ENCODE results near the gene KBTBD7.

GRCh38 chr13:41144576-41144975 lies 49.8 kb downstream of the KBTBD7 start:
- TF ChIP-seq, protein P1, sequence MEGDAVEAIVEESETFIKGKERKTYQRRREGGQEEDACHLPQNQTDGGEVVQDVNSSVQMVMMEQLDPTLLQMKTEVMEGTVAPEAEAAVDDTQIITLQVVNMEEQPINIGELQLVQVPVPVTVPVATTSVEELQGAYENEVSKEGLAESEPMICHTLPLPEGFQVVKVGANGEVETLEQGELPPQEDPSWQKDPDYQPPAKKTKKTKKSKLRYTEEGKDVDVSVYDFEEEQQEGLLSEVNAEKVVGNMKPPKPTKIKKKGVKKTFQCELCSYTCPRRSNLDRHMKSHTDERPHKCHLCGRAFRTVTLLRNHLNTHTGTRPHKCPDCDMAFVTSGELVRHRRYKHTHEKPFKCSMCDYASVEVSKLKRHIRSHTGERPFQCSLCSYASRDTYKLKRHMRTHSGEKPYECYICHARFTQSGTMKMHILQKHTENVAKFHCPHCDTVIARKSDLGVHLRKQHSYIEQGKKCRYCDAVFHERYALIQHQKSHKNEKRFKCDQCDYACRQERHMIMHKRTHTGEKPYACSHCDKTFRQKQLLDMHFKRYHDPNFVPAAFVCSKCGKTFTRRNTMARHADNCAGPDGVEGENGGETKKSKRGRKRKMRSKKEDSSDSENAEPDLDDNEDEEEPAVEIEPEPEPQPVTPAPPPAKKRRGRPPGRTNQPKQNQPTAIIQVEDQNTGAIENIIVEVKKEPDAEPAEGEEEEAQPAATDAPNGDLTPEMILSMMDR (conservative IDR thresholded peaks at IDR 0.05; ENCODE audit: low read depth in 2 of 2), result no peak
- no peak for TF ChIP-seq STAT1 (IDR thresholded peaks at IDR 0.05; ENCODE audit: unreplicated experiment)
